Measurements from ENCODE around the gene LYST. TPM values are rescaled to one million over a fixed set of nuclear protein-coding genes. Genes with fewer than 3 reads are reported as not detected.
A peak's percentile ranks its signal among the peaks of the same experiment; 100 is the strongest.

The LYST gene
- total and polyA plus RNA-seq, 10 of the 15 experiments (the other 5 are each of a cell fraction or from before 2014, with no cell fraction given): 3.3 to 28.1 (median 5.6) TPM

GRCh38 chr1:235867903-235868469 is 1.3 kb upstream of the LYST start (continued):
- TF ChIP-seq, protein P1, sequence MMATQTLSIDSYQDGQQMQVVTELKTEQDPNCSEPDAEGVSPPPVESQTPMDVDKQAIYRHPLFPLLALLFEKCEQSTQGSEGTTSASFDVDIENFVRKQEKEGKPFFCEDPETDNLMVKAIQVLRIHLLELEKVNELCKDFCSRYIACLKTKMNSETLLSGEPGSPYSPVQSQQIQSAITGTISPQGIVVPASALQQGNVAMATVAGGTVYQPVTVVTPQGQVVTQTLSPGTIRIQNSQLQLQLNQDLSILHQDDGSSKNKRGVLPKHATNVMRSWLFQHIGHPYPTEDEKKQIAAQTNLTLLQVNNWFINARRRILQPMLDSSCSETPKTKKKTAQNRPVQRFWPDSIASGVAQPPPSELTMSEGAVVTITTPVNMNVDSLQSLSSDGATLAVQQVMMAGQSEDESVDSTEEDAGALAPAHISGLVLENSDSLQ (IDR thresholded peaks at IDR 0.05): peak; percentile 52
- TF ChIP-seq CBFB (IDR thresholded peaks at IDR 0.05; ENCODE audit: low read depth) (no peak), DPF2 (IDR thresholded peaks at IDR 0.05) (peak; percentile 53), GATAD2B (conservative IDR thresholded peaks at IDR 0.05; ENCODE audit: low read depth) (no peak), RCOR1 (conservative IDR thresholded peaks at IDR 0.05; ENCODE audit: low read depth, low read length) (no peak), PRDM15 (CRISPR knock-in tag; IDR thresholded peaks at IDR 0.05) (no peak), BHLHE40 (IDR thresholded peaks at IDR 0.05; ENCODE audit: borderline replicate concordance in 1 of 2, low read depth in 2 of 2, low read length in 1 of 2) (peak; percentile 72 to 85; a peak in 3 of 4 replicates), EP300 (IDR thresholded peaks at IDR 0.05; ENCODE audit: borderline replicate concordance in 1 of 2, control insufficient read depth in 1 of 2, low read depth in 2 of 2, low read length in 2 of 2) (peak; percentile 81 to 83; a peak in 2 of 4 replicates), FOXK2 (IDR thresholded peaks at IDR 0.05) (no peak), CTCF (IDR thresholded peaks at IDR 0.05 in 2 of 3, conservative IDR thresholded peaks at IDR 0.05 in 1 of 3; ENCODE audit: control insufficient read depth in 2 of 3, extremely low read depth in 1 of 3, insufficient read depth in 1 of 3, low read depth in 3 of 3, low read length in 3 of 3) (no peak), SMAD5 (IDR thresholded peaks at IDR 0.05; ENCODE audit: low read depth) (no peak), STAT1 (conservative IDR thresholded peaks at IDR 0.05) (no peak), ZNF217 (IDR thresholded peaks at IDR 0.05) (no peak)
- TF ChIP-seq, protein P2, sequence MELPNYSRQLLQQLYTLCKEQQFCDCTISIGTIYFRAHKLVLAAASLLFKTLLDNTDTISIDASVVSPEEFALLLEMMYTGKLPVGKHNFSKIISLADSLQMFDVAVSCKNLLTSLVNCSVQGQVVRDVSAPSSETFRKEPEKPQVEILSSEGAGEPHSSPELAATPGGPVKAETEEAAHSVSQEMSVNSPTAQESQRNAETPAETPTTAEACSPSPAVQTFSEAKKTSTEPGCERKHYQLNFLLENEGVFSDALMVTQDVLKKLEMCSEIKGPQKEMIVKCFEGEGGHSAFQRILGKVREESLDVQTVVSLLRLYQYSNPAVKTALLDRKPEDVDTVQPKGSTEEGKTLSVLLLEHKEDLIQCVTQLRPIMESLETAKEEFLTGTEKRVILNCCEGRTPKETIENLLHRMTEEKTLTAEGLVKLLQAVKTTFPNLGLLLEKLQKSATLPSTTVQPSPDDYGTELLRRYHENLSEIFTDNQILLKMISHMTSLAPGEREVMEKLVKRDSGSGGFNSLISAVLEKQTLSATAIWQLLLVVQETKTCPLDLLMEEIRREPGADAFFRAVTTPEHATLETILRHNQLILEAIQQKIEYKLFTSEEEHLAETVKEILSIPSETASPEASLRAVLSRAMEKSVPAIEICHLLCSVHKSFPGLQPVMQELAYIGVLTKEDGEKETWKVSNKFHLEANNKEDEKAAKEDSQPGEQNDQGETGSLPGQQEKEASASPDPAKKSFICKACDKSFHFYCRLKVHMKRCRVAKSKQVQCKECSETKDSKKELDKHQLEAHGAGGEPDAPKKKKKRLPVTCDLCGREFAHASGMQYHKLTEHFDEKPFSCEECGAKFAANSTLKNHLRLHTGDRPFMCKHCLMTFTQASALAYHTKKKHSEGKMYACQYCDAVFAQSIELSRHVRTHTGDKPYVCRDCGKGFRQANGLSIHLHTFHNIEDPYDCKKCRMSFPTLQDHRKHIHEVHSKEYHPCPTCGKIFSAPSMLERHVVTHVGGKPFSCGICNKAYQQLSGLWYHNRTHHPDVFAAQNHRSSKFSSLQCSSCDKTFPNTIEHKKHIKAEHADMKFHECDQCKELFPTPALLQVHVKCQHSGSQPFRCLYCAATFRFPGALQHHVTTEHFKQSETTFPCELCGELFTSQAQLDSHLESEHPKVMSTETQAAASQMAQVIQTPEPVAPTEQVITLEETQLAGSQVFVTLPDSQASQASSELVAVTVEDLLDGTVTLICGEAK (IDR thresholded peaks at IDR 0.05; ENCODE audit: borderline replicate concordance): no peak
